Lung microvascular endothelial cell (primary cell): Measurements from ENCODE around the gene MAP7D1. TPM values are rescaled to one million over a fixed set of nuclear protein-coding genes. Genes with fewer than 3 reads are reported as not detected.
"Not testable (repeated sequence)": the region's sequence is repeated elsewhere in the genome, so short reads cannot be mapped to it uniquely, and the experiment has no call there.

ENCODE experiments used
- DNase-seq, 2 donors: peaks; one replicate each; pipeline versions ENCODE4 v3.0.0 to v3.0.0-alpha.2; 2010; ENCODE audit warnings: low read depth in 2 of 2
- total RNA-seq: library from RNA; depleted of rRNA; stranded (reverse); fragments of >200 nt; gene quantifications from 2 replicates; pipeline ENCODE4 v1.2.1, GENCODE V29; 2014

MAP7D1 gene
- total RNA-seq, 1 donor from 2014 or later: 42.7 TPM

GRCh38 chr1:36199934-36200741, 44.2 kb downstream of the MAP7D1 start:
- DNase-seq: peak; percentile 28 to 30

GRCh38 chr1:36203027-36203553, 47.1 kb downstream of the MAP7D1 start:
- no peak for DNase-seq

GRCh38 chr1:36203554-36204346, 47.8 kb downstream of the MAP7D1 start:
- DNase-seq: peak in 1 of 2 donors; percentile 15

- no peak for DNase-seq
Measured at GRCh38 chr1:36204347-36204909, 48.5 kb downstream of the MAP7D1 start.

GRCh38 chr1:36206323-36206858, 50.4 kb downstream of the MAP7D1 start:
- peak in 1 of 2 donors; percentile 26 for DNase-seq

GRCh38 chr1:36207339-36207738, 51.4 kb downstream of the MAP7D1 start:
- DNase-seq: peak in 1 of 2 donors; percentile 6

GRCh38 chr1:36208978-36209703, 53.2 kb downstream of the MAP7D1 start:
- no peak for DNase-seq

- no peak for DNase-seq
Measured at GRCh38 chr1:36211307-36211706, 55.3 kb downstream of the MAP7D1 start.

GRCh38 chr1:36211841-36212240, 55.9 kb downstream of the MAP7D1 start:
- DNase-seq: no peak

- no peak for DNase-seq
Measured at GRCh38 chr1:36212782-36213181, 56.8 kb downstream of the MAP7D1 start.

- peak; percentile 17 to 56 for DNase-seq
Measured at GRCh38 chr1:36217670-36218069, 61.7 kb downstream of the MAP7D1 start.

GRCh38 chr1:36221901-36222300, 65.9 kb downstream of the MAP7D1 start:
- not testable (repeated sequence) for DNase-seq

- DNase-seq: no peak
Measured at GRCh38 chr1:36222481-36223380, 66.8 kb downstream of the MAP7D1 start.

- DNase-seq: peak; percentile 43 to 64
Measured at GRCh38 chr1:36223381-36223995, 67.5 kb downstream of the MAP7D1 start.

- peak; percentile 100 for DNase-seq
Measured at GRCh38 chr1:36223996-36224536, 68.1 kb downstream of the MAP7D1 start, which contains the start of gene THRAP3. TSS of gene THRAP3 (plus strand) at chr1:36224443. CDS start at chr1:36282564, 58,121 bp downstream.

- peak; percentile 84 to 88 for DNase-seq
Measured at GRCh38 chr1:36224537-36225282, 68.8 kb downstream of the MAP7D1 start.

- DNase-seq: no peak
Measured at GRCh38 chr1:36225283-36225899, 69.4 kb downstream of the MAP7D1 start.

GRCh38 chr1:36230279-36230678, 74.3 kb downstream of the MAP7D1 start:
- not testable (repeated sequence) for DNase-seq
